ENCODE results near the gene RAB14. TPM values are rescaled to one million over a fixed set of nuclear protein-coding genes. Genes with fewer than 3 reads are reported as not detected.
A peak's percentile ranks its signal among the peaks of the same experiment; 100 is the strongest.

RAB14 gene
- total RNA-seq, 1 donor from 2014 or later, result 43.3 TPM

GRCh38 chr9:121220996-121221663, 19.5 kb upstream of the RAB14 start:
- DNase-seq (ENCODE audit: extremely low read depth, low read depth, low spot score), result no peak

GRCh38 chr9:121219530-121219929, 17.9 kb upstream of the RAB14 start:
- no peak for DNase-seq (ENCODE audit: extremely low read depth, low read depth, low spot score)

DNA sequence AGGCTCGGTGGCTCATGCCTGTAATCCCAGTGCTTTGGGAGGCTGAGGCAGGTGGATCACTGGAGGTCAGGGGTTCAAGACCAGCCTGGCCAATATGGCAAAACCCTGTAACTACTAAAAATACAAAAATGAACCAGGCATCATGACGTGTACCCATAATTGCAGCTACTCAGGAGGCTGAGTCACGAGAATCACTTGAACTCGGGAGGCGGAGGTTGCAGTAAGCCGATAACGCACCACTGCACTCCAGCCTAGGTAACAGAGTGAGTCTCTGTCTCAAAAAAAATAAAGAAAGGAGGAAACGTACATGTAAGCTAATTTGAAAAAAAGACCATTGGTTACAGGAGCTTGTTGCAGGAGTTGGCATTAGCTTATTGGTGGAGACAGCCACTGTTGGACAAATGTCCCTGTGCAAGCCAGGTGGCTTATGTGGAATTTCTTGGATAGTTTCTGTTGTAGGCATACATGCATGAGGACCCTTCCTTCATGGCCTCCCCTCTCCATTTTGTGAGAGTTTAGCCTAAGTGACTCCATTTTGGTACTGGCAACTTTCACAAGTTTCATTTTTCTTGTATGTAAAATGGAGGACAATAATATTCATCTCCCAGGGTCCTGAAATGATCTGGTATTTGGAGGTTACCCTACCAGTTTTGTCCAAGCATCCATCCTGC, 16.8 kb upstream of the RAB14 start:
- no peak for DNase-seq (ENCODE audit: extremely low read depth, low read depth, low spot score)

DNA sequence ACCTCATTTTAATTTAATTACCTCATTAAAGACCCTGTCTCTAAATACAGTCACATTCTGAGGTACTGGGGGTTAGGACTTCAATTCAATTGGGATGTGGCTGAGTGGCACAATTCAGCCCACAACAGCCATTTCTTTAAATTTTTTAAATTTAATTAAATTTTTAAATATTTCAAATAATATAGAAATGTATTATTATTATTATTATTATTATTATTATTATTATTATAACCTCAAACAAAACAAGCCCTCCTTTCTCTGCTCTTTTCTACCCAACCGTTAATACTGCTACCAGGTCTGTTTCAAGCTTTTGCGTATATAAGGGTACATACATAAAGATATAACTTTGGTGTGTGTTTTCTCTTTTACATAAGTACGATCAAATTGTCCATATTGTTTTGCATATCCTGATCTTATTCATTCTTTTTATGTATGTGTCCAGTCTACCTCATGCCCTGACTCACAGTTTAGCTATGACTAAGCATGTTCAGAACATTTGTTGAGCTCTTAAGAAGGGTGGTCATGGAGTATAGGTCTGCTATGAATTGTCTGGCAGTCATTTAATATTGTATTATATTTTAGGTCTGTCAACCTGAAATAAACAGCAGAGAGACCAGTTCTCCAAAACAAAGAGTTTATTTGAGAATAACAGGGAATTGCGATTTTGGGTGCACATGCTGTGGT, 16.1 kb upstream of the RAB14 start:
- no peak for DNase-seq (ENCODE audit: extremely low read depth, low read depth, low spot score)

DNA sequence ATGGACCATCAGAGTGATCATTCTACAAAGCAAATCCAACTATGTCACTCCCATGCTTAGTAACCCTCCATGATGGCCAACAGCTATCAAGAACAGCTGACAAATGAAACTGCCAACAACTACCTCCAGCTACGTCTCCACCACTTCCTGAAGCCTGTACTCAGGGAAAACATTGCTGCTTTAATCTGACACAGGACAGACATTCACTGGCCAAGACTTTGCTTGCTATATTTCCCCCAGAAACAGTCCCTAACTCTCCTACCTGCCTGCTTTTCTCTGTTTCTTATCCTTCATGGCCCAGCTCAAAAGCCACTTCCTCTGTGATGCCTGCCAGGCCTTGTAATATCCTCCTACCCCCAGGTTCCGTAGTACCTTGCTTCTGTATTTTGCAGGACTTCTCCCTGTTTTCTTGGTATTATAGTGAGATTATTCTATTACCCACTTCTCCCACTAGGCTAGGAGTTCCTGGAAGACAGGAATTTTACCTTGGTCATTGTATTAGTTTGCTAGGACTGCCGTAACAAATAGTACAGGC, 14.7 kb upstream of the RAB14 start:
- DNase-seq (ENCODE audit: extremely low read depth, low read depth, low spot score), result no peak

DNA sequence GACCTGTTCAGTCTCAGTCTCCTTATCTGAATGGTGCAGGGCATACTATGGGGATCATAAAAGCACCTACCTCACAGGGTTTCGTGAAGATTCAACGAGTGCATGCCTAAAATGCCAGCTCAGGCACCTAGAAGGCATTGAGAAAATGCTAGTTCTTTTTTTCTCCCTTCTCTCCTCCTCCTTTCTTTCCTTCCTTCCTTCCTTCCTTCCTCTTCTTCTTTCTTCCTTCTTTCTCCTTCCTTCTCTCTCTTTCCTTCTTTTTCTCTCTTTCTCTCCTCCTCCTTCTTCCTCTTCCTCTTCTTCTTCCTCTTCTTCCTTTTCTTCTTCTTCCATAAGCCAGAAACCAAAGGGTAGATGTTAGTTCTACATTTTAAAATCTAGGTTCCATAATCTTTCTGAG, 12.3 kb upstream of the RAB14 start:
- DNase-seq (ENCODE audit: extremely low read depth, low read depth, low spot score), result no peak

GRCh38 chr9:121213136-121213806, 11.6 kb upstream of the RAB14 start:
- DNase-seq (ENCODE audit: extremely low read depth, low read depth, low spot score), result peak; percentile 66

DNA sequence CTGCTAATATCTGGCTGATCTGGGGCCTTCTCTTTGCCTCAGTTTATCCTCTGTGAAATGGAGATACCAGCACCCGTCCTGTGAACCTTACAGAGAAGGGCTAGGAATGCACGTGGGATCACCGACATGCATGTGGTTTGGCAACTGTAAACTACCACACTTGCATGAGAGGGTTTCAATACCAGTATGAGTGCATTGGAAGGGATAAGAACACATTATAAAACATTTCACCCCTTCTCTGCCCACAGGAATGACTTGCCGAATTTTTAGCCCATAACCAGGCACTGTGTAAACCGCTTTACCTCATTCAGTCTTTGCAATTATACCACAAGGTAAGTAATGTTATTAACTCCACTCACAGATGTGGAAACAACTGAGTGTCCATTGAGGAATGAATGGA, 8.9 kb upstream of the RAB14 start:
- no peak for DNase-seq (ENCODE audit: extremely low read depth, low read depth, low spot score)

DNA sequence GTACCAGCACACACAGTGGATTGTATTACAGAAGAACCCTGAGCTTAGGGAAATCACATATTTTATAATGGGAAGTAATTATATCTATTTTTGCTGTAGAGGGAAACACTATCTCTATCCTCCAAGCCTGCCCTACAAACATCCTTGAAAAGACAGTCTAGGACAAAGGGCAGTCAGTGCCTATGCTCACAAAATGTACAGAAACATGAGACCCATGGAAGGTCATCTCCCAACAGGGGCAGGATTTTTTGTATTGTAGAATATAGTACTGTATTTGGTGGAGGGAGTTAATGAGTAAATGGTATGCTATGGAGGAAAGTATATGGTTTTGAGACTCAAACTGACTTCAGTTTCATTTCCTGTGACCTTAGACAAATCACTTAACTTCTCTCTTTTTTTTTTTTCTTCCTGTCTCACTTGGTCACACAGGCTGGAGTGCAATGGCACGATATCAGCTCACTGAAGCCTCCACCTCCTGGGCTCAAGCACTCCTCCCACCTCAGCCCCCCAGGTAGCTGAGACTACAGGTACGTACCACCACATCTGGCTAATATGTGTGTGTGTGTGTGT, 5.8 kb upstream of the RAB14 start:
- DNase-seq (ENCODE audit: extremely low read depth, low read depth, low spot score), result no peak

DNA sequence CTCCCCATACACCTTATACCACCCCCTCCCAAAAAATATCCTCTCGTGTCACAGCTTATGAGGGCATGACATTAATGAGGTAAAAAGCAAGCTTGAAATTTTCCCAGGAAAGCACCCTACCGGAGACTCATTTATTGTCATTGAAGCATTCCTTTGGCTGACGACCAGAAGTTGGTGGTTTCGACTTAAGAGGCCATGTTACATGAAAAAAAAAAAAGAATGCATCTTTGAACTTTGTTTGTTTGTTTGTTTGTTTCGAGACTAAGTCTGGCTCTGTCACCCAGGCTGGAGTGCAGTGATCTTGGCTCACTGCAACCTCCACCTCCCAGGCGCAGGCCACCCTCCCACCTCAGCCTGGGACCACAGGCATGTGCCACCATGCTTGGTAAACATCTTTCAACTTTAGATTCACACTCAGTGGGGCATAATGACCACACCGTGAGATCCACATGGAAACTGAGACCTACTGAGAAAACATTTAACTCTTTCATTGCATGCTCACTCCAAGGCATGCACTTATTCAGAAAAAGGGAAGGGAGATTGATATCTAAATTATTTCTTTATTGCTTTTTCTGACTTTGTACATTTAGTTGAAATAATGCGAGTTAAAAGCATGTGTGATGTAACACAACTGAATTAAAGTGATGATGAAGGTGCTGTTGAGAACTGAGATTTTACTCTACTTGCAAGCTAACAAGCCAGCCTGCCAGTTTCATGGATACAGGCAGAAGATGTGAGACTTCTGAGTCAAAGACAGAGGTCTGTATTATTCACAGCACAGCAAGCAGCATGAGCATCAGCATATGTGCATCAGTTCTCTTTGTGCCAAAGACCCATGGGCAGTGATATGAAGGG, 5.1 kb upstream of the RAB14 start:
- DNase-seq (ENCODE audit: extremely low read depth, low read depth, low spot score), result no peak

GRCh38 chr9:121204611-121205010, 2.9 kb upstream of the RAB14 start:
- DNase-seq (ENCODE audit: extremely low read depth, low read depth, low spot score), result no peak

- no peak for DNase-seq (ENCODE audit: extremely low read depth, low read depth, low spot score)
Observed at GRCh38 chr9:121204121-121204520, 2.5 kb upstream of the RAB14 start.

DNA sequence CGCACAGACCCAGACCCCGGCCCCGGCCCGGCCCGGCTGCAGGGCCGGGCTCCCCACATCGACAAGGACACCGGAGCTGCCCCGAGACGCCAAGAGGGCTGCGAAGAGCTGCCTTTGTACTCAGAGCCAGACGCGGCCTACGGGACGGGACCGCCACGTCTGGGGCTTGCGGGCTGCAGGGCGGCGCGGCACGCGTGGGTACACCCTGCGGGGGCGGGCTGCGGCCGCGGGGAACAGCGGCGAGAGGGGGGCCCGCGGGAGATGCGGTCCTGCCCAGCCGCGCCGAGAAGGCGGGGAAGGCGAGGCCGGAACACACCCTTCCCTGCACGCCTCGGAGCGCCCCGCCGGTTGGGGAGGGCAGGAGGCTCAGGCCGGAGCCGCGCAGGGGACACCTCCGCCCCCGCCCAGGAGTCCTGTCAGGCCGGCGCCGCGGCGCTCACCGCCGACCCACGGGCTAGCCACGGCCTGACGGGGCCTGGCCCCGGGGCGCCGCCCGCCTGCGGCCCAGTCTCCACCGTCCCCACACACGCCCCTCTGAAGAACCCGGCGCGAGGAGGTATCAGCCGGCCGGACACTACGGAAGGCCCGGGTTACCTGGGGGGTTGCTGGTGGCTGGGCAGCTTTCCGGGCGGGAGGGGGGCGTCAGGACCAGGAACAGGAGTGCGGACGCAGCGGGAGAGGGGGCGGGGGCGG, 478 bp downstream of the RAB14 start:
- no peak for DNase-seq (ENCODE audit: extremely low read depth, low read depth, low spot score)

DNA sequence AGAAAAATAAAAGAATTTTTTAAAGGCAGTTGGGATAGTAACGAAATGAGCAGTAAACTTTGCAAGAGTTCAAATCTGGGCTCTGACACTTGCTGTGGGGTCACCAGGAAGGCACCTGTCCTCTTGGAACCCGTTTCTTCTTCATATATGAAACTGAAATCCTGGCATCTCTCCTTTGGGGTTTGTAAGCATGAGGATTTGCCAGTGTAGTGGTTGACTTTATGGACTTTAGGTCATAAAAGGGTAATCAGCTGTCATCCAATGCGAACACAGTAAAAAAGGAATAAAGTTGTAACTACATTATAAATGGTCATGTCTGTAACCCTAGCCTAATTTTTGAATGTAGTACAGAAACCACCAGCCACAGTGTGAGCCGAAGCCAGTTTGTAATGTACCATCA, 1.3 kb downstream of the RAB14 start:
- DNase-seq (ENCODE audit: extremely low read depth, low read depth, low spot score), result no peak

- no peak for DNase-seq (ENCODE audit: extremely low read depth, low read depth, low spot score)
Observed at GRCh38 chr9:121199921-121200320, 1.7 kb downstream of the RAB14 start.

DNA sequence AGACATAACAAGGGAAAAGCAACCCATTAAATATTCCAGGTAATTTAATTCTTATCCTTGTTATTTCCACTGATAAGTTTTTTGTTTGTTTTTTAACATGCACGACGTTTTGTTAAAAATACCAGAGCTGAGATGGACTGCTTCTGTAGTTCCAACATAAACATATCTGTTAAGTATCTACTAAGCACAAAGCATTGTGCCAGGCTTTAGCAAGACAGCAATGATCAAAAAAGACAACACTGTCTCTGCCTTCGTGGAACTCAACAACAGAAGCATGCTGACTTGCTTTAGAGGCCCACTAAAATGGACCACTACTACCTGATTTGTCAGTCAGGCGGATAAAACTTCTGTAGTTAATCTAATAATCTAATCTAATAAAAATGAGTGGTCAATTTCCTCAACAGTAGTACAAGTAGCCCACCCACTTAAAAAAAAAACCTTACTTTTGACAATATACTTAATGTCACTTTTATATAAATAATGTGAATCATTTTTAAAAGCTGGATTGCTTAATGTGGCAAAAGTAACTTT, 3.1 kb downstream of the RAB14 start:
- no peak for DNase-seq (ENCODE audit: extremely low read depth, low read depth, low spot score)

- no peak for DNase-seq (ENCODE audit: extremely low read depth, low read depth, low spot score)
Observed at GRCh38 chr9:121197132-121197531, 4.5 kb downstream of the RAB14 start.

DNA sequence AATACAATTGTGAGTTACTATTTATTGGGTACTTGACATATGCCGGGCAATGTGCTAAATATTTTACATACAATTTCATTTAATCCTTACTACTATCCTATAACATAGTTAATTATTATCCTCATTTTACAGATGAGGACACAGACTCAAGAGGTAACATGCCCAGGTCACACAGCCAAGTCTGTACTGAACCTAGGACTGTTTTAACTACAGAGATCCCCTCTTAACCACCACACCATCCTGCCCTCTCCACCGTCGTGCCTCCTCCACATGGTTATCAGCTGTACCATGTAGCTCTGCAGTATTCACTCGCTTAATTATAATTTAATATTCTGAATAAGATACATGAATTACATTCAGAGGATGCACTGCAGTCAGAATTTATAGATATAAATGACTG, 5.3 kb downstream of the RAB14 start:
- no peak for DNase-seq (ENCODE audit: extremely low read depth, low read depth, low spot score)

DNA sequence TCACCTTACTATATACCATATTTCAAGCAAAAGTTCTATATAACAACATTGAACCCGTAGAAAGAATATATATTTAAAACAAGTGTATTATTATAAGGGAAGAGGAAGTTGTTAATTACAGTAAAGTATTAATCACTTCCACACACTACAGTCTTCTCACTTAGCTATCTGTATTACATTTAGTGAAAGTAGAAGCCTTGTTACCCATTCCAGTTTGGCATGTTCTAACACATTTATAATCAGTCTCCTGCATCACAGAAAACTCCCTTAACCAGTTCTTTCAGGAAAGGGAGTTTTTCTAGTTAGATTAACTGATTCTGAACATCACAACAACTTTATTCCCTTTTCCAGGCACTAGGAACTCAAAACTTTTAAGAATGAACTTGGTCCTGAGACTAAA, 6.9 kb downstream of the RAB14 start:
- no peak for DNase-seq (ENCODE audit: extremely low read depth, low read depth, low spot score)

All from glomerular endothelial cell (primary cell).